HG03175 (cell line): ENCODE results near the gene FAM227B.

Experiments used
- ATAC-seq: cut with Tn5 transposase; IDR thresholded peaks from one replicate; pipeline ENCODE4 v1.9.1; 2021; ENCODE audit warnings: mild to moderate bottlenecking, moderate library complexity; ENCODE audit not compliant: unreplicated experiment

FAM227B gene

GRCh38 chr15:49303003-49303402, 317.6 kb downstream of the FAM227B start:
- no peak for ATAC-seq

GRCh38 chr15:49301562-49301961, 319.1 kb downstream of the FAM227B start:
- ATAC-seq = no peak

- ATAC-seq = no peak
These were observed 319.8 kb downstream of the FAM227B start for GRCh38 chr15:49300856-49301255.

- ATAC-seq = no peak
These were observed 323.0 kb downstream of the FAM227B start for GRCh38 chr15:49297584-49297983.

- ATAC-seq = no peak
These were observed 324.4 kb downstream of the FAM227B start for GRCh38 chr15:49296258-49296657.

GRCh38 chr15:49293941-49294340, 326.7 kb downstream of the FAM227B start:
- ATAC-seq = no peak

- no peak for ATAC-seq
These were observed 330.4 kb downstream of the FAM227B start for GRCh38 chr15:49290191-49290590.

GRCh38 chr15:49288391-49288790, 332.2 kb downstream of the FAM227B start:
- no peak for ATAC-seq

- ATAC-seq = no peak
These were observed 333.1 kb downstream of the FAM227B start for GRCh38 chr15:49287481-49287880.

- ATAC-seq = no peak
These were observed 333.8 kb downstream of the FAM227B start for GRCh38 chr15:49286649-49287404.

GRCh38 chr15:49282366-49282765, 338.3 kb downstream of the FAM227B start:
- ATAC-seq = no peak

- no peak for ATAC-seq
These were observed 340.8 kb downstream of the FAM227B start for GRCh38 chr15:49279521-49280456.

- ATAC-seq = no peak
These were observed 341.9 kb downstream of the FAM227B start for GRCh38 chr15:49278751-49279150.
